HFF-Myc (cell line): ENCODE data around the gene RPL27A.

Experiments
- DNase-seq: peaks from one replicate; pipeline ENCODE4 v3.0.0-alpha.2; 2011; ENCODE audit warnings: low read depth; ENCODE audit errors: extremely low read depth
- H3K4me3 ChIP-seq: replicated peaks from 2 replicates; pipeline ENCODE4 v1.5.1; 2011; ENCODE audit warnings: low read depth, mild to moderate bottlenecking, control low read depth, low read length
- CTCF ChIP-seq: IDR thresholded peaks from 2 replicates; pipeline ENCODE4 v1.5.1; 2012; ENCODE audit warnings: mild to moderate bottlenecking, low read depth, low read length, control low read depth; ENCODE audit errors: missing control alignments

RPL27A gene

GRCh38 chr11:8698379-8698851 is 15.8 kb downstream of the RPL27A start:
- DNase-seq: no peak
- TF ChIP-seq CTCF: no peak
- H3K4me3 ChIP-seq: no peak overlapping the region

- TF ChIP-seq CTCF: no peak
- H3K4me3 ChIP-seq: no peak overlapping the region
- no peak for DNase-seq
Observed at GRCh38 chr11:8698917-8699441, 16.4 kb downstream of the RPL27A start.

GRCh38 chr11:8699903-8700302 is 17.3 kb downstream of the RPL27A start:
- TF ChIP-seq CTCF: no peak
- DNase-seq: no peak
- H3K4me3 ChIP-seq: no peak overlapping the region

GRCh38 chr11:8701891-8702597 is 19.5 kb downstream of the RPL27A start:
- no peak for TF ChIP-seq CTCF
- no peak overlapping the region for H3K4me3 ChIP-seq
- no peak for DNase-seq

GRCh38 chr11:8702598-8702915 is 20.0 kb downstream of the RPL27A start:
- DNase-seq: no peak
- H3K4me3 ChIP-seq: no peak overlapping the region
- no peak for TF ChIP-seq CTCF

- DNase-seq: no peak
- no peak overlapping the region for H3K4me3 ChIP-seq
- TF ChIP-seq CTCF: no peak
Observed at GRCh38 chr11:8704136-8704535, 21.5 kb downstream of the RPL27A start.

- no peak overlapping the region for H3K4me3 ChIP-seq
- DNase-seq: no peak
- TF ChIP-seq CTCF: no peak
Observed at GRCh38 chr11:8705146-8705545, 22.6 kb downstream of the RPL27A start.
